K562 (cell line): Measurements from ENCODE around the gene NGDN. TPM values are rescaled to one million over a fixed set of nuclear protein-coding genes. Genes with fewer than 3 reads are reported as not detected.

ENCODE experiments used
- ATAC-seq: fragments of 200-7000 bp; cut with Tn5 transposase; 3 replicates; pipeline ENCODE4 v1.9.1; 2020; ENCODE audit warnings: moderate library complexity
- BruUV-seq: library from RNA; stranded (reverse); fragments of 400-500 nt; replicated peaks from 2 replicates; lab custom pipeline; 2021; lab: Mats Ljungman, UMichigan
- CTCF ChIA-PET: fragments of 300-600 bp; formaldehyde crosslinking; extraction: SDS; loops from one replicate; lab custom pipeline; 2021; ENCODE audit warnings: low intra/inter-chr PET ratio; lab: Yijun Ruan, JAX
- POLR2A ChIA-PET: fragments of 300-600, 350-650 bp; sonication (Branson Sonifier 250); formaldehyde crosslinking; extraction: SDS; loops from one replicate; lab custom pipeline; 2021; ENCODE audit warnings: antibody characterized with exemption, inconsistent platforms; lab: Yijun Ruan, JAX
- DNase-seq, 4 experiments: peaks; one replicate each; pipeline versions ENCODE4 v3.0.0 to v3.0.0-alpha.2; 2011 to 2018; ENCODE audit warnings: low spot score in 3 of 4, mixed read lengths in 3 of 4; ENCODE audit errors: extremely low read depth in 1 of 4
- FAIRE-seq: peaks from 2 replicates; lab custom pipeline; 2011; peaks lifted over from hg19 to GRCh38; lab: Jason Lieb, UNC
- H2AFZ ChIP-seq: 2 replicates; pipeline ENCODE4 v1.6.0; 2011; ENCODE audit warnings: low read depth, low read length, control low read depth, inconsistent platforms
- H3K27ac ChIP-seq: fragments of 200-600 bp; 3 replicates; pipeline ENCODE4 v1.8.0; 2011; ENCODE audit warnings: low read depth, mild to moderate bottlenecking, control low read depth, inconsistent platforms, low read length, moderate library complexity, mixed read lengths; ENCODE audit errors: extremely low read depth
- H3K27me3 ChIP-seq, 2 experiments: fragments of 300-600 bp in 1 of 2; 2 replicates in 1 of 2; 3 replicates in 1 of 2; pipeline versions ENCODE4 v1.6.0 to v1.8.0; 2011; ENCODE audit warnings: inconsistent platforms in 2 of 2, low read length in 2 of 2, mild to moderate bottlenecking in 1 of 2, mixed read lengths in 1 of 2, moderate library complexity in 1 of 2; ENCODE audit not compliant: control insufficient read depth in 2 of 2, insufficient read depth in 2 of 2
- H3K36me3 ChIP-seq: fragments of 300-600 bp; 3 replicates; pipeline ENCODE4 v1.8.0; 2011; ENCODE audit warnings: mild to moderate bottlenecking, low read length, inconsistent platforms; ENCODE audit not compliant: control insufficient read depth, insufficient read depth
- H3K4me1 ChIP-seq, 2 experiments: fragments of 200-600 bp in 1 of 2; replicated peaks in 1 of 2; 2 replicates in 1 of 2; 3 replicates in 1 of 2; pipeline versions ENCODE4 v1.5.1 to v1.8.0; 2011; ENCODE audit warnings: inconsistent platforms in 2 of 2, low read length in 2 of 2, mild to moderate bottlenecking in 1 of 2, mixed read lengths in 1 of 2, moderate library complexity in 1 of 2; ENCODE audit not compliant: control insufficient read depth in 2 of 2, insufficient read depth in 2 of 2
- H3K4me2 ChIP-seq: 2 replicates; pipeline ENCODE4 v1.6.1; 2011; ENCODE audit warnings: low read length, control low read depth, inconsistent platforms, mixed read lengths; ENCODE audit not compliant: insufficient read depth
- H3K4me3 ChIP-seq: fragments of 200-600 bp; sonication (generic), shearing (Covaris generic); 2 replicates; pipeline ENCODE4 v1.5.1; 2016; ENCODE audit warnings: control low read depth, inconsistent platforms
- H3K79me2 ChIP-seq: fragments of 200-600 bp; 3 replicates; pipeline ENCODE4 v1.8.0; 2011; ENCODE audit warnings: low read length, inconsistent platforms; ENCODE audit not compliant: control insufficient read depth, insufficient read depth
- H3K9ac ChIP-seq, 2 experiments: 2 replicates each; pipeline versions ENCODE4 v1.6.0 to v1.6.1; 2011; ENCODE audit warnings: low read depth in 2 of 2, low read length in 2 of 2, control low read depth in 1 of 2, inconsistent platforms in 1 of 2, mild to moderate bottlenecking in 1 of 2, mixed read lengths in 1 of 2; ENCODE audit not compliant: insufficient read depth in 1 of 2
- H3K9me1 ChIP-seq: one replicate; pipeline ENCODE4 v1.6.0; 2011; ENCODE audit warnings: inconsistent platforms, mild to moderate bottlenecking, low read length, moderate library complexity; ENCODE audit not compliant: control insufficient read depth, insufficient read depth
- H3K9me3 ChIP-seq: replicated peaks from 2 replicates; pipeline ENCODE4 v1.5.1; 2011; ENCODE audit warnings: low read depth, low read length, inconsistent platforms; ENCODE audit not compliant: control insufficient read depth, insufficient read depth
- H4K20me1 ChIP-seq: replicated peaks from 2 replicates; pipeline ENCODE4 v1.6.1; 2011; ENCODE audit warnings: low read length, inconsistent platforms, mixed read lengths; ENCODE audit not compliant: control insufficient read depth, insufficient read depth
- ASH1L ChIP-seq: fragments of 450-650 bp; IDR thresholded peaks from 2 replicates; pipeline ENCODE4 v1.6.1; 2018; ENCODE audit warnings: borderline replicate concordance, mild to moderate bottlenecking, low read depth; ENCODE audit not compliant: partially characterized antibody
- ESRRB ChIP-seq: fragments of 250-450 bp; sonication (Bioruptor Pico); IDR thresholded peaks from 2 replicates; pipeline ENCODE4 v1.5.0; 2020; ENCODE audit warnings: mild to moderate bottlenecking, moderate library complexity, borderline replicate concordance
- FOXA3 ChIP-seq, 2 experiments: fragments of 450-650 bp in 1 of 2; sonication (generic) in 1 of 2; formaldehyde crosslinking; IDR thresholded peaks in 1 of 2; conservative IDR thresholded peaks in 1 of 2; 2 replicates each; pipeline versions ENCODE4 v1.4.0 to v1.8.0; 2020 to 2022; ENCODE audit warnings: mild to moderate bottlenecking in 2 of 2, missing genetic modification reagents in 1 of 2
- FOXJ2 ChIP-seq: fragments of 200-800 bp; sonication (Bioruptor generic); IDR thresholded peaks from 2 replicates; pipeline ENCODE4 v1.6.1; 2016; ENCODE audit warnings: missing genetic modification characterization, missing compliant biosample characterization
- NBN ChIP-seq: fragments of 450-650 bp; IDR thresholded peaks from 2 replicates; pipeline ENCODE4 v1.6.1; 2016; ENCODE audit warnings: low read depth, mild to moderate bottlenecking
- SRSF9 ChIP-seq: fragments of 200-400 bp; formaldehyde crosslinking; IDR thresholded peaks from 2 replicates; pipeline ENCODE4 v1.6.1; 2017; ENCODE audit warnings: low read depth, low read length, borderline replicate concordance
- YY1 ChIP-seq, 3 experiments: IDR thresholded peaks; 2 replicates each; pipeline ENCODE4 v1.6.1; 2011; ENCODE audit warnings: low read length in 2 of 3, mild to moderate bottlenecking in 2 of 3, moderate library complexity in 2 of 3, borderline replicate concordance in 1 of 3, control low read depth in 1 of 3, low read depth in 1 of 3; ENCODE audit not compliant: insufficient read depth in 3 of 3, insufficient replicate concordance in 2 of 3, control insufficient read depth in 1 of 3, insufficient read length in 1 of 3; ENCODE audit errors: extremely low read depth in 1 of 3
- ZFP36 ChIP-seq: fragments of 150-350 bp; IDR thresholded peaks from 2 replicates; pipeline ENCODE4 v1.6.1; 2018; ENCODE audit warnings: low read length, low read depth; ENCODE audit not compliant: partially characterized antibody
- ZNF217 ChIP-seq: sonication (generic); formaldehyde crosslinking; IDR thresholded peaks from 2 replicates; pipeline ENCODE4 v1.8.0; 2022; ENCODE audit warnings: mild to moderate bottlenecking, missing genetic modification reagents
- ZNF586 ChIP-seq: fragments of 450-650 bp; formaldehyde crosslinking; conservative IDR thresholded peaks from 2 replicates; pipeline ENCODE4 v1.4.0; 2020; ENCODE audit warnings: mild to moderate bottlenecking, moderate library complexity
- WGBS: fragments of 100-300 bp; shearing (Covaris generic); methylation state at CpG from one replicate; pipeline ENCODE4 v1.1.6; 2016; ENCODE audit warnings: low coverage, mixed read lengths; ENCODE audit not compliant: insufficient coverage; ENCODE audit errors: missing lambda C conversion rate; 5-methylcytosine and 5-hydroxymethylcytosine counted together
- in situ Hi-C: fragments of 300-500 bp; cut with MboI; formaldehyde crosslinking; loops from 4 replicates; pipeline ENCODE4 v1.15.0; 2018; ENCODE audit warnings: inconsistent platforms, mixed read lengths
- intact Hi-C: fragments of 100-400 bp; cut with micrococcal nuclease; formaldehyde crosslinking; loops from 2 replicates; pipeline ENCODE4 v1.14.2; 2022
- polyA plus RNA-seq, 8 experiments: library from polyadenylated mRNA; depleted of rRNA in 4 of 8; stranded (reverse) in 5 of 8; unstranded in 3 of 8; fragments of >200 nt; fragmentation: Nextera tagmentation in 2 of 8; fragmentation: Illumina TruSeq in 1 of 8; extraction: Ambion mirVana in 2 of 8; extraction: Trizol in 1 of 8; gene quantifications; 2 replicates each; pipeline versions ENCODE4 v1.2.1 to v1.2.3, GENCODE V29; 2011 to 2014; ENCODE audit warnings: inconsistent platforms in 1 of 8, missing spikeins in 1 of 8
- total RNA-seq, 7 experiments: library from RNA; depleted of rRNA in 6 of 7; stranded (reverse); fragments of >200 nt in 6 of 7; fragmentation: Illumina TruSeq in 2 of 7; extraction: Trizol in 2 of 7; gene quantifications; 2 replicates each; pipeline versions ENCODE4 v1.2.1 to v1.2.3, GENCODE V29; 2011 to 2021; ENCODE audit warnings: low replicate concordance in 1 of 7
- TF ChIP-seq, protein P1 (sequence below): fragments of 450-650 bp; formaldehyde crosslinking; IDR thresholded peaks from 2 replicates; pipeline ENCODE4 v1.4.0; 2020; ENCODE audit warnings: mild to moderate bottlenecking, moderate library complexity
- TF ChIP-seq, protein P2 (sequence below): IDR thresholded peaks from 2 replicates; pipeline ENCODE4 v1.6.1; 2011; ENCODE audit not compliant: insufficient read length; ENCODE audit errors: extremely low read depth
- TF ChIP-seq, protein P3 (sequence below): sonication (generic); formaldehyde crosslinking; IDR thresholded peaks from 2 replicates; pipeline ENCODE4 v1.8.1; 2023; ENCODE audit warnings: mild to moderate bottlenecking, missing genetic modification reagents, moderate library complexity
- TF ChIP-seq, protein P4 (sequence below): IDR thresholded peaks from 2 replicates; pipeline ENCODE4 v1.6.1; 2014; ENCODE audit warnings: antibody characterized with exemption

Gene NGDN
- total and polyA plus RNA-seq, 9 of the 15 experiments (the other 6 are each of a cell fraction or from before 2014, with no cell fraction given), result 42.9 to 195 (median 74.9) TPM

DNA sequence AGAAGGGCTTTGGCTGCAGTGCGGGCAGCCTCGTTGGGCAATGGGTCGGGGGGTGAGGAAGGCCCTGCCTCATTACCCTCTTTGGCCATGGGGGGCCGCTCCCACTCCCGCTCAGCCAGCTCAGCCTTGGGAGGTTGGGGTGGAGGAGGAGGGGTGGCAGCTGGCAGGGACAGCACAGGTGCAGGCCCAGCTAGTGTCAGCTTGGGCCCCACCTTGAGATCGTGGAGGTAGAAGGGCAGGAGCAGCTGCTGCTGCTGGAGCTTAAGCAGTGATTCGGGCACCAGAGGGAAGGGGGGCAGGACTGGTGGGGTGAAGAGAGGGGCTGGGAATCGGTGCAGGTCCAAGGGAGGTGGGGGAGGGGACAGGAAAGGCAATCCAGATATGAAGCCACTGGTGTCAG, 56.1 kb downstream of the NGDN start:
- no TSS peak for BruUV-seq
- Histone ChIP-seq H2AFZ (no peak overlapping the region), H3K36me3 (no peaks in the 10 kb centered on the region), H4K20me1 (no peaks in the 10 kb centered on the region; the same call in 1 of the 2 replicates), H3K9me3 (no peaks in the 10 kb centered on the region), H3K4me1 (peaks cover 0 to 8% of the 10 kb centered on the region in 2 experiments; a peak in 2 of 5 replicates), H3K9ac (no peak overlapping the region), H3K27ac (no peak overlapping the region), H3K4me2 (no peak overlapping the region), H3K27me3 (peaks cover 0 to 49% of the 10 kb centered on the region in 2 experiments; a peak in 3 of 5 replicates), H3K4me3 (no peak overlapping the region), H3K79me2 (no peaks in the 10 kb centered on the region), H3K9me1 (no peaks in the 10 kb centered on the region)
- intact Hi-C loops (no loop called here), in situ Hi-C loops (no loop called here)
- WGBS, result 7% methylated on average over 3 of the region's 8 CpGs
- CTCF ChIA-PET, result no interaction called here
- ATAC-seq (no peak), FAIRE-seq (no peak), DNase-seq (peak in 2 of 4 experiments; percentile 21 to 23)
- POLR2A ChIA-PET, result interaction anchor here (0.5 to 0.7 kb wide), 2 partner anchors 151 to 518 kb away, joined by 3 to 4 read pairs; no protein-coding TSS in a partner anchor
- TF ChIP-seq ZFP36 (no peak), YY1 (IDR thresholded peaks at IDR 0.05; ENCODE audit: borderline replicate concordance in 1 of 3, control insufficient read depth in 1 of 3, extremely low read depth in 1 of 3, insufficient read depth in 3 of 3, insufficient read length in 1 of 3, insufficient replicate concordance in 2 of 3, low read depth in 1 of 3, low read length in 2 of 3) (no peak), ASH1L (no peak), ZNF586 (CRISPR knock-in tag) (no peak), SRSF9 (no peak), ESRRB (CRISPR knock-in tag) (no peak), NBN (no peak), ZNF217 (no peak), FOXJ2 (no peak), FOXA3 (CRISPR knock-in tag; conservative IDR thresholded peaks at IDR 0.05 in 1 of 2, IDR thresholded peaks at IDR 0.05 in 1 of 2) (no peak)
- TF ChIP-seq, protein P1, sequence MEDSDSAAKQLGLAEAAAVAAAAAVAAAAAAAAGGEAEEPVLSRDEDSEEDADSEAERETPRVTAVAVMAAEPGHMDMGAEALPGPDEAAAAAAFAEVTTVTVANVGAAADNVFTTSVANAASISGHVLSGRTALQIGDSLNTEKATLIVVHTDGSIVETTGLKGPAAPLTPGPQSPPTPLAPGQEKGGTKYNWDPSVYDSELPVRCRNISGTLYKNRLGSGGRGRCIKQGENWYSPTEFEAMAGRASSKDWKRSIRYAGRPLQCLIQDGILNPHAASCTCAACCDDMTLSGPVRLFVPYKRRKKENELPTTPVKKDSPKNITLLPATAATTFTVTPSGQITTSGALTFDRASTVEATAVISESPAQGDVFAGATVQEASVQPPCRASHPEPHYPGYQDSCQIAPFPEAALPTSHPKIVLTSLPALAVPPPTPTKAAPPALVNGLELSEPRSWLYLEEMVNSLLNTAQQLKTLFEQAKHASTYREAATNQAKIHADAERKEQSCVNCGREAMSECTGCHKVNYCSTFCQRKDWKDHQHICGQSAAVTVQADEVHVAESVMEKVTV (CRISPR knock-in tag), result no peak
- TF ChIP-seq, protein P2, sequence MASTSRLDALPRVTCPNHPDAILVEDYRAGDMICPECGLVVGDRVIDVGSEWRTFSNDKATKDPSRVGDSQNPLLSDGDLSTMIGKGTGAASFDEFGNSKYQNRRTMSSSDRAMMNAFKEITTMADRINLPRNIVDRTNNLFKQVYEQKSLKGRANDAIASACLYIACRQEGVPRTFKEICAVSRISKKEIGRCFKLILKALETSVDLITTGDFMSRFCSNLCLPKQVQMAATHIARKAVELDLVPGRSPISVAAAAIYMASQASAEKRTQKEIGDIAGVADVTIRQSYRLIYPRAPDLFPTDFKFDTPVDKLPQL, result no peak
- TF ChIP-seq, protein P3, sequence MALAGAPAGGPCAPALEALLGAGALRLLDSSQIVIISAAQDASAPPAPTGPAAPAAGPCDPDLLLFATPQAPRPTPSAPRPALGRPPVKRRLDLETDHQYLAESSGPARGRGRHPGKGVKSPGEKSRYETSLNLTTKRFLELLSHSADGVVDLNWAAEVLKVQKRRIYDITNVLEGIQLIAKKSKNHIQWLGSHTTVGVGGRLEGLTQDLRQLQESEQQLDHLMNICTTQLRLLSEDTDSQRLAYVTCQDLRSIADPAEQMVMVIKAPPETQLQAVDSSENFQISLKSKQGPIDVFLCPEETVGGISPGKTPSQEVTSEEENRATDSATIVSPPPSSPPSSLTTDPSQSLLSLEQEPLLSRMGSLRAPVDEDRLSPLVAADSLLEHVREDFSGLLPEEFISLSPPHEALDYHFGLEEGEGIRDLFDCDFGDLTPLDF (CRISPR knock-in tag), result no peak
- TF ChIP-seq, protein P4, sequence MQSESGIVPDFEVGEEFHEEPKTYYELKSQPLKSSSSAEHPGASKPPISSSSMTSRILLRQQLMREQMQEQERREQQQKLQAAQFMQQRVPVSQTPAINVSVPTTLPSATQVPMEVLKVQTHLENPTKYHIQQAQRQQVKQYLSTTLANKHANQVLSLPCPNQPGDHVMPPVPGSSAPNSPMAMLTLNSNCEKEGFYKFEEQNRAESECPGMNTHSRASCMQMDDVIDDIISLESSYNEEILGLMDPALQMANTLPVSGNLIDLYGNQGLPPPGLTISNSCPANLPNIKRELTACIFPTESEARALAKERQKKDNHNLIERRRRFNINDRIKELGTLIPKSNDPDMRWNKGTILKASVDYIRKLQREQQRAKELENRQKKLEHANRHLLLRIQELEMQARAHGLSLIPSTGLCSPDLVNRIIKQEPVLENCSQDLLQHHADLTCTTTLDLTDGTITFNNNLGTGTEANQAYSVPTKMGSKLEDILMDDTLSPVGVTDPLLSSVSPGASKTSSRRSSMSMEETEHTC, result no peak
